ENCODE results near the gene NTN3.

GRCh38 chr16:2507052-2507659, 36.1 kb downstream of the NTN3 start:
- TF ChIP-seq CTCF (IDR thresholded peaks at IDR 0.05) = no peak
- TF ChIP-seq POLR2A (IDR thresholded peaks at IDR 0.05) = no peak
